ENCODE data around the gene TCP11L1. TPM values are rescaled to one million over a fixed set of nuclear protein-coding genes. Genes with fewer than 3 reads are reported as not detected.

TCP11L1 gene
- total and polyA plus RNA-seq, 2 of the 8 experiments (the other 6 are each of a cell fraction or from before 2014, with no cell fraction given): 10.9 to 23.1 TPM

DNA sequence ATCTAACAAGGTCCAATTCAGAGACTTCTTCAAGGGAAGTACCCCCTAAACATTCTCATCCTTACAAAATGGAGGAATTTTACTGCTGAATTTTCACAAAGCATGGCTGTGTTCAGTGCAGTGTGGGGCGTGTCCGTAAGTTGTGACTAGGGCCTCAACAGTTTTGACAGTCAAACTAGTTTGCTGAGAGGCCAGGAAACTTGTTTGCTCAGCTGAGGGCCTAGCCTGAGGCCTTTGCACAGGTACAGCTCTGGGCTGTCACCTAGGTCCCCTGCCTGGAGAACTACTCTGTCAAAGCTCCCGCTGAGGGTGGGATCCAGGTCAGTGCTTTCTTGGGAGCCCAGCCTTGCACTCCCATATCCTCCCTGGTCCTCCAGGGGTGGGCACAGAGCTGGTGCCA lies 27.9 kb downstream of the TCP11L1 start:
- Histone ChIP-seq H4K5ac (ENCODE audit: insufficient read length, low read depth, low read length) (no peak overlapping the region), H3K79me2 (ENCODE audit: control insufficient read depth in 1 of 2, insufficient read depth in 2 of 2, low read length in 2 of 2) (no peaks in the 10 kb centered on the region), H3K4me2 (ENCODE audit: insufficient read depth in 1 of 2, low read depth in 2 of 2, low read length in 2 of 2) (no peak overlapping the region), H4K8ac (ENCODE audit: extremely low read depth, insufficient read depth, low read length) (no peak overlapping the region), H2BK12ac (ENCODE audit: low read depth, low read length) (no peak overlapping the region), H3K27ac (ENCODE audit: low read depth, low read length) (no peak overlapping the region), H2AK5ac (ENCODE audit: low read depth, low read length) (no peak overlapping the region), H3K56ac (replicated peaks; ENCODE audit: insufficient read length, low read depth, low read length) (no peak overlapping the region), H2BK5ac (ENCODE audit: low read depth, low read length) (no peak overlapping the region), H4K91ac (replicated peaks; ENCODE audit: insufficient read length, low read length) (peak overlapping the region; percentile 40), H4K20me1 (replicated peaks in 1 of 2; ENCODE audit: control insufficient read depth in 1 of 2, insufficient read depth in 2 of 2, low read length in 2 of 2) (peaks cover 0 to 4% of the 10 kb centered on the region in 2 experiments), H3K14ac (ENCODE audit: insufficient read length) (no peak overlapping the region), H3K4me3 (ENCODE audit: extremely low read depth in 1 of 4, insufficient read depth in 2 of 4, low read depth in 3 of 4, low read length in 4 of 4) (no peak overlapping the region), H3K9me3 (ENCODE audit: insufficient read depth in 2 of 2, low read depth in 1 of 2, low read length in 1 of 2) (no peaks in the 10 kb centered on the region), H2BK15ac (ENCODE audit: low read length) (no peak overlapping the region), H2BK120ac (replicated peaks; ENCODE audit: low read depth, low read length) (no peak overlapping the region), H3K23me2 (ENCODE audit: low read depth, low read length) (no peaks in the 10 kb centered on the region), H3K79me1 (ENCODE audit: low read depth, low read length) (no peaks in the 10 kb centered on the region), H3K36me3 (ENCODE audit: control insufficient read depth in 2 of 4, insufficient read depth in 4 of 4, low read length in 3 of 4) (peaks cover 2 to 10% (median 4%) of the 10 kb centered on the region in 4 experiments; a peak in 7 of 8 replicates), H3K4me1 (replicated peaks in 1 of 4; ENCODE audit: control insufficient read depth in 3 of 4, insufficient read depth in 4 of 4, low read length in 3 of 4) (peaks cover 0 to 3% (median 0%) of the 10 kb centered on the region in 4 experiments; a peak in 1 of 7 replicates), H3K23ac (ENCODE audit: insufficient read length) (no peak overlapping the region), H3K9ac (replicated peaks in 1 of 4; ENCODE audit: extremely low read depth in 1 of 4, low read depth in 3 of 4, low read length in 3 of 4) (no peak overlapping the region), H3K27me3 (replicated peaks in 1 of 4; ENCODE audit: control insufficient read depth in 3 of 4, extremely low read depth in 1 of 4, insufficient read depth in 3 of 4, low read length in 3 of 4) (no peaks in the 10 kb centered on the region), H2AFZ (ENCODE audit: low read length) (no peak overlapping the region), H3K4ac (replicated peaks; ENCODE audit: insufficient read length, low read depth, low read length) (no peak overlapping the region), H2BK20ac (ENCODE audit: low read length) (no peak overlapping the region), H3K18ac (ENCODE audit: extremely low read depth, low read length) (no peak overlapping the region)
- 92% methylated on average over 3 of the region's 3 CpGs; no CpG with 5 or more reads in 1 of the 2 experiments for WGBS, 2 experiments (ENCODE audit: extremely low coverage in 1 of 2, insufficient coverage in 1 of 2, insufficient read length in 1 of 2, insufficient replicate concordance in 2 of 2, low coverage in 1 of 2, low lambda C conversion rate in 2 of 2, missing lambda C conversion rate in 1 of 2)
- DNase-seq (ENCODE audit: low read depth in 1 of 2, low spot score in 2 of 2) (no peak), FAIRE-seq (no peak)
- ChIA-PET POLR2A (ENCODE audit: partially characterized antibody) (interaction anchor here (0.6 kb wide), 1 partner anchor 60 kb away, joined by 3 read pairs; no protein-coding TSS in a partner anchor), CTCF (ENCODE audit: partially characterized antibody) (interaction anchor here (1.0 to 4.3 kb wide), 7 partner anchors 10 to 317 kb away, joined by 3 to 28 read pairs (median 8); no protein-coding TSS in a partner anchor)
- TF ChIP-seq POLR2AphosphoS5 (IDR thresholded peaks at IDR 0.05; ENCODE audit: low read depth, low read length) (no peak), SP2 (IDR thresholded peaks at IDR 0.05; ENCODE audit: low read length) (no peak), TEAD4 (IDR thresholded peaks at IDR 0.05; ENCODE audit: low read depth, low read length) (no peak), CHD1 (IDR thresholded peaks at IDR 0.05; ENCODE audit: low read depth, low read length) (no peak), SIX5 (IDR thresholded peaks at IDR 0.05; ENCODE audit: low read depth, low read length) (no peak), SP4 (IDR thresholded peaks at IDR 0.05; ENCODE audit: low read length) (no peak), SP1 (IDR thresholded peaks at IDR 0.05; ENCODE audit: low read depth, low read length) (no peak), EP300 (IDR thresholded peaks at IDR 0.05; ENCODE audit: borderline replicate concordance in 1 of 2, low read depth in 2 of 2, low read length in 2 of 2) (no peak), EGR1 (IDR thresholded peaks at IDR 0.05; ENCODE audit: borderline replicate concordance, low read depth, low read length) (no peak), CBX8 (IDR thresholded peaks at IDR 0.05; ENCODE audit: borderline replicate concordance, low read depth, low read length) (no peak), BACH1 (IDR thresholded peaks at IDR 0.05; ENCODE audit: low read length) (no peak), SIRT6 (IDR thresholded peaks at IDR 0.05; ENCODE audit: low read length) (no peak), EZH2 (IDR thresholded peaks at IDR 0.05; ENCODE audit: low read depth, low read length, severe bottlenecking) (no peak), SIN3A (conservative IDR thresholded peaks at IDR 0.05 in 1 of 2, IDR thresholded peaks at IDR 0.05 in 1 of 2; ENCODE audit: low read depth in 1 of 2, low read length in 2 of 2) (no peak), ZNF274 (IDR thresholded peaks at IDR 0.05; ENCODE audit: borderline replicate concordance, extremely low read depth, low read length) (no peak), TAF1 (IDR thresholded peaks at IDR 0.05; ENCODE audit: low read depth, low read length) (no peak)
